ENCODE results near the gene FAM234B. TPM values are rescaled to one million over a fixed set of nuclear protein-coding genes. Genes with fewer than 3 reads are reported as not detected.

Gene FAM234B
- total and polyA plus RNA-seq, 8 donors: 1.1 to 4.6 (median 3.7) TPM

- DNase-seq (no peak), FAIRE-seq (no peak), ATAC-seq (peak in 2 of 4 donors; percentile 25 to 27)
- Histone ChIP-seq H3K4me1 (peaks cover 0 to 13% (median 0%) of the 10 kb centered on the region in 3 donors), H3K9me3 (no peaks in the 10 kb centered on the region), H3K4me3 (no peak overlapping the region), H3K27ac (peak overlapping the region in 1 of 4 donors; percentile 13), H3K36me3 (no peaks in the 10 kb centered on the region), H3K27me3 (no peaks in the 10 kb centered on the region)
- intact Hi-C loops (cut with DNase I): no loop called here
- 40 to 44% methylated on average over 2 of the region's 2 CpGs for WGBS, 2 donors
- no peak for TF ChIP-seq CTCF (IDR thresholded peaks at IDR 0.05)
Observed at GRCh38 chr12:13093848-13094220, 49.7 kb downstream of the FAM234B start.

GRCh38 chr12:13094367-13094766 is 50.2 kb downstream of the FAM234B start:
- ATAC-seq (no peak), FAIRE-seq (no peak), DNase-seq (no peak)
- H3K36me3 ChIP-seq: no peaks in the 10 kb centered on the region
- WGBS, 2 donors: 47 to 49% methylated on average over 3 of the region's 3 CpGs
- H3K27ac ChIP-seq: no peak overlapping the region
- no peak for TF ChIP-seq CTCF (IDR thresholded peaks at IDR 0.05)
- intact Hi-C loops (cut with DNase I): no loop called here
- H3K9me3 ChIP-seq: no peaks in the 10 kb centered on the region
- no peaks in the 10 kb centered on the region for H3K27me3 ChIP-seq
- H3K4me1 ChIP-seq: peaks cover 0 to 16% (median 0%) of the 10 kb centered on the region in 3 donors
- H3K4me3 ChIP-seq: no peak overlapping the region

- Histone ChIP-seq H3K9me3 (no peaks in the 10 kb centered on the region), H3K27me3 (no peaks in the 10 kb centered on the region), H3K27ac (peak overlapping the region in 1 of 4 donors; percentile 13), H3K4me3 (no peak overlapping the region), H3K4me1 (peaks cover 0 to 16% (median 0%) of the 10 kb centered on the region in 3 donors), H3K36me3 (no peaks in the 10 kb centered on the region)
- DNase-seq (peak in 1 of 6 donors; percentile 33), FAIRE-seq (no peak), ATAC-seq (peak in 3 of 4 donors; percentile 21 to 59 (median 53))
- 52 to 63% methylated on average over 8 of the region's 8 CpGs for WGBS, 2 donors
- TF ChIP-seq CTCF (IDR thresholded peaks at IDR 0.05): no peak
- intact Hi-C loops (cut with DNase I): no loop called here
Observed at GRCh38 chr12:13095266-13095995, 51.2 kb downstream of the FAM234B start.

GRCh38 chr12:13097491-13098011 is 53.4 kb downstream of the FAM234B start:
- Histone ChIP-seq H3K36me3 (no peaks in the 10 kb centered on the region), H3K4me1 (peaks cover 0 to 16% (median 7%) of the 10 kb centered on the region in 3 donors), H3K27me3 (no peaks in the 10 kb centered on the region), H3K4me3 (no peak overlapping the region), H3K27ac (peak overlapping the region; percentile 19 to 65 (median 41)), H3K9me3 (no peaks in the 10 kb centered on the region)
- intact Hi-C loops (cut with DNase I): no loop called here
- no peak for TF ChIP-seq CTCF (IDR thresholded peaks at IDR 0.05)
- ATAC-seq: no peak
- WGBS, 2 donors: 53 to 63% methylated on average over 9 of the region's 9 CpGs
- FAIRE-seq: no peak
- DNase-seq: no peak

Measured in pancreas (tissue), 10 donors.